Adrenal gland (tissue), 5 donors: ENCODE results near the gene SMAD9.

ENCODE experiments used
- POLR2A ChIP-seq, 2 donors: fragments of 450-650 bp; IDR thresholded peaks; one replicate each; pipeline ENCODE4 v1.6.1; 2017; ENCODE audit warnings: antibody characterized with exemption in 2 of 2, mild to moderate bottlenecking in 2 of 2, moderate library complexity in 1 of 2
- TF ChIP-seq, protein P1 (sequence below), 6 experiments: fragments of 450-650 bp in 4 of 6; fragments of 200-600 bp in 2 of 6; sonication (generic) in 1 of 6; IDR thresholded peaks; 1 replicate in 5 of 6; 2 replicates in 1 of 6; pipeline versions ENCODE4 v1.5.1 to v1.8.0; 2016 to 2021; ENCODE audit warnings: antibody characterized with exemption in 6 of 6, mild to moderate bottlenecking in 2 of 6, moderate library complexity in 1 of 6
- donor health status: DM: no; HTN: no; CAD: no.

DNA sequence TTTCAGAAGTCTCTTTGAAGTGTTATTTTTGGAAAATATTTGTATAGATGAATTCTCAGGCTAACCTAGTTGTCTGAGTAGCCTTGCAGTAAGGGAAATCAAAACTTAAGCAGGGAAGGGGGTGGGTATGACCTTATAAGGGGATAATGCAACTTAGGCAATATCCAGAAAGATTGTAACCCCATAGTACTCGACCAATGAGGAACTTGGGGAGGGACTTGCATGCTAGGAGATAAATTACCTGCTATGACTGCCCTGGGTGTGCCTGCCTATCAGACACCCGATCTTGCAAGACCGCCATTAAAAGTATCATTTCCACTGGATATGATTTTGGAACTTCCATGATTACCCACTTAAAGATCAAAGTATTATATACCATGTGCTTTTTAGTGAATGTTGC, 124.0 kb downstream of the SMAD9 start:
- no peak for TF ChIP-seq POLR2A (IDR thresholded peaks at IDR 0.05)
- TF ChIP-seq, protein P1, sequence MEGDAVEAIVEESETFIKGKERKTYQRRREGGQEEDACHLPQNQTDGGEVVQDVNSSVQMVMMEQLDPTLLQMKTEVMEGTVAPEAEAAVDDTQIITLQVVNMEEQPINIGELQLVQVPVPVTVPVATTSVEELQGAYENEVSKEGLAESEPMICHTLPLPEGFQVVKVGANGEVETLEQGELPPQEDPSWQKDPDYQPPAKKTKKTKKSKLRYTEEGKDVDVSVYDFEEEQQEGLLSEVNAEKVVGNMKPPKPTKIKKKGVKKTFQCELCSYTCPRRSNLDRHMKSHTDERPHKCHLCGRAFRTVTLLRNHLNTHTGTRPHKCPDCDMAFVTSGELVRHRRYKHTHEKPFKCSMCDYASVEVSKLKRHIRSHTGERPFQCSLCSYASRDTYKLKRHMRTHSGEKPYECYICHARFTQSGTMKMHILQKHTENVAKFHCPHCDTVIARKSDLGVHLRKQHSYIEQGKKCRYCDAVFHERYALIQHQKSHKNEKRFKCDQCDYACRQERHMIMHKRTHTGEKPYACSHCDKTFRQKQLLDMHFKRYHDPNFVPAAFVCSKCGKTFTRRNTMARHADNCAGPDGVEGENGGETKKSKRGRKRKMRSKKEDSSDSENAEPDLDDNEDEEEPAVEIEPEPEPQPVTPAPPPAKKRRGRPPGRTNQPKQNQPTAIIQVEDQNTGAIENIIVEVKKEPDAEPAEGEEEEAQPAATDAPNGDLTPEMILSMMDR (IDR thresholded peaks at IDR 0.05), result no peak
